C4-2B (cell line): ENCODE results near the gene SGSM1.

Experiments used
- CTCF ChIP-seq: fragments of 450-650 bp; conservative IDR thresholded peaks from 2 replicates; pipeline ENCODE4 v1.5.1; 2017; ENCODE audit warnings: mild to moderate bottlenecking
- ZFX ChIP-seq: fragments of 450-650 bp; IDR thresholded peaks from 2 replicates; pipeline ENCODE4 v1.6.1; 2017

DNA sequence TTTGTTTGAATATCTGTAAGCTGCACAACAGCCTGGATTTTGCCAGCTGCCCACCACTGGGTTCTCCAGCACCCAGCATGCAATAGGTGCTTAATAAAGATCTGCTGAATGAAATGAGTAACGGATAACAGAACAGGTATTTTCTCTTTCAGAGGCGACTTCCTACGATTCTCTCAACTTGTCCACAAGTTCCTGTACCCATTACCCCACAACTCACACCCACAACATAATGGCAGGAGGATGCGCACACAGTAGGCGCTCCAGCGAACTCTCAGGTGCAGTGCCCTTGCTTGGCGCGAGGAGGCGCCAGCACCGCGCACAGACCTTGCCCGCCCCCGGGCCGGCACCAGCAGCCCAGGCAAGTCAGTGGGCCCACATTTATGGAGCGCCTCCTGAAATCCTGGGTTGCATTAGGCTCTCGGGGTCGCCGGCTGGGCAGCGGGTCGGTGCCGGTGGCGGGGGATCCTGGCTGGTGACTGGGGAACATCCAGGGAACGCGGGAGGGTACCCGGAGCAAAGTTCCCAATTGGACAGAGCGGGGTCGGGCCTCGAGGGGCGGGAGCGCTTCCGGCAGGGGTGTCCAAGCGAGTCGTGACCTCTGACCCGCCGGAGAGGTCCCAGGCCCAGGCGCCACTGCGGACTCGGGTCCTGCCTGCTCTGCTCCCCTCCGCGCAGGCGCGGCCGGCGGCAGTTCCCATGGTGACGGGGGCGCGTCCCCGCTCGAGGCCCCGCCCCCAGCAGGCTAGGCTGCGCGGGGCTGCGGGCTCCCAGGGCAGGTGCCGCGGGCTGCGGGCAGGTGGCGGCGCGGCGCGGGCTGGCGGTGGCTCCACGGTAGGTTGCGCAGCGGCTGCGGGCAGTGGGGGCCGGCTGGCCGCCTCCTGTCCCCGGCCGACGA is 146.2 kb downstream of the SGSM1 start, which contains the start of gene KIAA1671:
- TF ChIP-seq CTCF (peak; percentile 99), ZFX (no peak; the same call in 1 of the 2 replicates)
